Liver (tissue), 9 donors: ENCODE measurements around the gene FBXO10. TPM values are rescaled to one million over a fixed set of nuclear protein-coding genes. Genes with fewer than 3 reads are reported as not detected.

Experiments used
- DNase-seq: peaks from one replicate; pipeline ENCODE4 v3.0.0-alpha.2; 2017; ENCODE audit warnings: low spot score
- H3K27ac ChIP-seq, 2 donors: one replicate each; pipeline ENCODE4 v1.7.0; 2013; ENCODE audit warnings: inconsistent platforms in 2 of 2, low read length in 2 of 2, control low read depth in 1 of 2, low read depth in 1 of 2, mild to moderate bottlenecking in 1 of 2
- H3K27me3 ChIP-seq, 4 donors: one replicate each; pipeline versions ENCODE4 v1.6.1 to v1.7.0; 2013; ENCODE audit warnings: low read length in 3 of 4, inconsistent platforms in 1 of 4, mild to moderate bottlenecking in 1 of 4, moderate library complexity in 1 of 4; ENCODE audit not compliant: control insufficient read depth in 4 of 4, insufficient read depth in 4 of 4
- H3K36me3 ChIP-seq, 4 donors: one replicate each; pipeline versions ENCODE4 v1.6.1 to v1.7.0; 2013; ENCODE audit warnings: low read length in 3 of 4, mild to moderate bottlenecking in 3 of 4, low read depth in 1 of 4, moderate library complexity in 1 of 4; ENCODE audit not compliant: control insufficient read depth in 4 of 4, insufficient read depth in 3 of 4
- H3K4me1 ChIP-seq, 4 donors: one replicate each; pipeline versions ENCODE4 v1.6.1 to v1.7.0; 2013; ENCODE audit warnings: low read length in 3 of 4, mild to moderate bottlenecking in 3 of 4, moderate library complexity in 1 of 4; ENCODE audit not compliant: control insufficient read depth in 4 of 4, insufficient read depth in 4 of 4
- H3K4me3 ChIP-seq, 3 donors: one replicate each; pipeline versions ENCODE4 v1.6.1 to v1.7.0; 2013; ENCODE audit warnings: low read length in 3 of 3, control low read depth in 1 of 3, low read depth in 1 of 3, mild to moderate bottlenecking in 1 of 3
- H3K9ac ChIP-seq, 2 donors: one replicate each; pipeline ENCODE4 v1.7.0; 2013; ENCODE audit warnings: low read length in 2 of 2, mild to moderate bottlenecking in 2 of 2, moderate library complexity in 2 of 2, control low read depth in 1 of 2, low read depth in 1 of 2
- H3K9me3 ChIP-seq, 4 donors: one replicate each; pipeline versions ENCODE4 v1.6.1 to v1.7.0; 2013; ENCODE audit warnings: low read length in 3 of 4; ENCODE audit not compliant: control insufficient read depth in 4 of 4
- CTCF ChIP-seq: fragments of 150-350 bp; IDR thresholded peaks from 2 replicates; pipeline ENCODE4 v1.5.1; 2017; ENCODE audit warnings: improper control_type of control experiment, low read depth, low read length; ENCODE audit not compliant: missing input control
- EGR1 ChIP-seq, 2 donors: IDR thresholded peaks; 2 replicates each; pipeline ENCODE4 v1.6.1; 2016 to 2018; ENCODE audit warnings: antibody characterized with exemption in 2 of 2, low read depth in 2 of 2
- FOXA1 ChIP-seq: IDR thresholded peaks from 2 replicates; pipeline ENCODE4 v1.6.1; 2016; ENCODE audit warnings: antibody characterized with exemption
- FOXA2 ChIP-seq: IDR thresholded peaks from 2 replicates; pipeline ENCODE4 v1.6.1; 2016; ENCODE audit warnings: antibody characterized with exemption
- GABPA ChIP-seq, 2 donors: IDR thresholded peaks in 1 of 2; conservative IDR thresholded peaks in 1 of 2; 2 replicates each; pipeline ENCODE4 v1.6.1; 2016; ENCODE audit warnings: antibody characterized with exemption in 2 of 2, mild to moderate bottlenecking in 1 of 2, moderate library complexity in 1 of 2
- JUND ChIP-seq, 2 donors: IDR thresholded peaks; 2 replicates each; pipeline ENCODE4 v1.6.1; 2016; ENCODE audit warnings: antibody characterized with exemption in 2 of 2
- NR2F2 ChIP-seq: IDR thresholded peaks from 2 replicates; pipeline ENCODE4 v1.6.1; 2016; ENCODE audit warnings: antibody characterized with exemption
- RAD21 ChIP-seq, 2 donors: IDR thresholded peaks; 2 replicates each; pipeline ENCODE4 v1.6.1; 2016; ENCODE audit warnings: antibody characterized with exemption in 2 of 2, mild to moderate bottlenecking in 2 of 2
- REST ChIP-seq: IDR thresholded peaks from 2 replicates; pipeline ENCODE4 v1.6.1; 2016; ENCODE audit warnings: antibody characterized with exemption, mild to moderate bottlenecking
- SP1 ChIP-seq: IDR thresholded peaks from 2 replicates; pipeline ENCODE4 v1.6.1; 2018; ENCODE audit warnings: antibody characterized with exemption, mild to moderate bottlenecking
- TAF1 ChIP-seq: conservative IDR thresholded peaks from 2 replicates; pipeline ENCODE4 v1.6.1; 2016; ENCODE audit warnings: antibody characterized with exemption, mild to moderate bottlenecking
- YY1 ChIP-seq: IDR thresholded peaks from 2 replicates; pipeline ENCODE4 v1.6.1; 2016; ENCODE audit warnings: antibody characterized with exemption, mild to moderate bottlenecking
- ZBTB33 ChIP-seq: IDR thresholded peaks from 2 replicates; pipeline ENCODE4 v1.6.1; 2016; ENCODE audit warnings: antibody characterized with exemption
- WGBS: extraction: QIAGEN DNeasy Blood & Tissue Kit; methylation state at CpG from one replicate; pipeline ENCODE4 v1.1.7; 2013; 5-methylcytosine and 5-hydroxymethylcytosine counted together
- polyA plus RNA-seq, 2 donors: library from polyadenylated mRNA; stranded (reverse) in 1 of 2; unstranded in 1 of 2; fragments of 200-250 nt in 1 of 2; fragments of >200 nt in 1 of 2; fragmentation: Nextera tagmentation in 1 of 2; extraction: Ambion mirVana in 1 of 2; gene quantifications; one replicate each; pipeline versions ENCODE4 v1.2.1 to v1.2.3, GENCODE V29; 2013 to 2015
- total RNA-seq, 2 donors: library from RNA; depleted of rRNA; stranded (reverse); fragments of >200 nt; gene quantifications; one replicate each; pipeline ENCODE4 v1.2.3, GENCODE V29; 2014
- donor health status: healthy.
- donor health status: healthy.
- donor health status: healthy.
- donor health status: healthy.
- donor health status: healthy.

FBXO10 gene
- total and polyA plus RNA-seq, 4 donors: 1.3 to 5.5 (median 4.1) TPM

GRCh38 chr9:37522971-37523370 is 53.2 kb downstream of the FBXO10 start:
- Histone ChIP-seq H3K27ac (no peak overlapping the region), H3K27me3 (no peaks in the 10 kb centered on the region), H3K4me1 (no peaks in the 10 kb centered on the region), H3K4me3 (no peak overlapping the region), H3K36me3 (peaks cover 2 to 34% (median 11%) of the 10 kb centered on the region in 4 donors), H3K9ac (no peak overlapping the region), H3K9me3 (no peaks in the 10 kb centered on the region)
- no peak for DNase-seq
- TF ChIP-seq TAF1 (no peak), NR2F2 (no peak), SP1 (no peak), YY1 (no peak), CTCF (no peak), JUND (IDR thresholded peaks at IDR 0.05) (no peak), GABPA (IDR thresholded peaks at IDR 0.05 in 1 of 2, conservative IDR thresholded peaks at IDR 0.05 in 1 of 2) (no peak), REST (no peak), FOXA1 (no peak), EGR1 (IDR thresholded peaks at IDR 0.05; ENCODE audit: low read depth in 2 of 2) (no peak), FOXA2 (no peak)
- WGBS: 97% methylated on average over 2 of the region's 2 CpGs

- Histone ChIP-seq H3K27me3 (no peaks in the 10 kb centered on the region), H3K9ac (no peak overlapping the region), H3K9me3 (no peaks in the 10 kb centered on the region), H3K4me1 (no peaks in the 10 kb centered on the region), H3K27ac (no peak overlapping the region), H3K4me3 (no peak overlapping the region), H3K36me3 (peaks cover 4 to 33% (median 11%) of the 10 kb centered on the region in 4 donors)
- no peak for DNase-seq
- TF ChIP-seq ZBTB33 (no peak), RAD21 (IDR thresholded peaks at IDR 0.05) (no peak)
- 95% methylated on average over 10 of the region's 10 CpGs for WGBS
Measured at GRCh38 chr9:37521111-37521510, 55.1 kb downstream of the FBXO10 start.
